ENCODE results near the gene RAPGEF4. TPM values are rescaled to one million over a fixed set of nuclear protein-coding genes. Genes with fewer than 3 reads are reported as not detected.
A peak's percentile ranks its signal among the peaks of the same experiment; 100 is the strongest.

RAPGEF4 gene
- total and polyA plus RNA-seq, 4 donors = 6.4 to 33.5 (median 8.6) TPM

DNA sequence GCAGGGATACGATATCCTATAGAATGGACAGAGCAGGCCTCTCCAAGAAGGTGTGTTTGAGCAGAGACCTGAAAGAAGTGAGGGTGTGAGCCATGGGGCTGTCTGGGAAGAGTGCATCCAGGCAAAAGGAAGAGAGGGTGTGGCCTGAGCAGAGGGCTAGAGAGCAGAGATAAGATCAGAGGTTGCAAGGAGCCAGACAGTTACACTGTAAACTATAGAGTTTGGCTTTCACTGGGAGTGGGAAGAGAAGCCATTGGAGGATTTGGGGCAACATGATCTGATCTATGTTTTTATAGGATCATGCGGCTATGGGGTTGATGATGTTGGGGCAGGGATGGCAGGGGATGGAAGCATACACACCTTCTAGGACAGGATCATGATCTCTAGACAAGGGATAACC is 215.9 kb downstream of the RAPGEF4 start:
- H3K27ac ChIP-seq (ENCODE audit: low read depth in 1 of 2, low read length in 1 of 2) = no peak overlapping the region
- H3K4me1 ChIP-seq (ENCODE audit: control insufficient read depth in 5 of 5, insufficient read depth in 5 of 5, low read length in 5 of 5) = peaks cover 0 to 4% (median 0%) of the 10 kb centered on the region in 5 donors
- no peaks in the 10 kb centered on the region for H3K9me3 ChIP-seq (ENCODE audit: control insufficient read depth in 4 of 4, insufficient read depth in 3 of 4, low read length in 3 of 4)
- H3K4me3 ChIP-seq = no peak overlapping the region
- H3K9ac ChIP-seq (ENCODE audit: insufficient read depth in 1 of 2, low read length in 2 of 2) = no peak overlapping the region
- DNase-seq (no peak), ATAC-seq (ENCODE audit: insufficient read depth, low FRiP score) (no peak)
- peaks cover 0 to 2% (median 0%) of the 10 kb centered on the region in 3 donors for H3K27me3 ChIP-seq (ENCODE audit: control insufficient read depth in 3 of 3, insufficient read depth in 3 of 3, low read length in 2 of 3)
- 96 to 97% methylated on average over 2 of the region's 2 CpGs for WGBS, 2 donors
- TF ChIP-seq, protein P1, sequence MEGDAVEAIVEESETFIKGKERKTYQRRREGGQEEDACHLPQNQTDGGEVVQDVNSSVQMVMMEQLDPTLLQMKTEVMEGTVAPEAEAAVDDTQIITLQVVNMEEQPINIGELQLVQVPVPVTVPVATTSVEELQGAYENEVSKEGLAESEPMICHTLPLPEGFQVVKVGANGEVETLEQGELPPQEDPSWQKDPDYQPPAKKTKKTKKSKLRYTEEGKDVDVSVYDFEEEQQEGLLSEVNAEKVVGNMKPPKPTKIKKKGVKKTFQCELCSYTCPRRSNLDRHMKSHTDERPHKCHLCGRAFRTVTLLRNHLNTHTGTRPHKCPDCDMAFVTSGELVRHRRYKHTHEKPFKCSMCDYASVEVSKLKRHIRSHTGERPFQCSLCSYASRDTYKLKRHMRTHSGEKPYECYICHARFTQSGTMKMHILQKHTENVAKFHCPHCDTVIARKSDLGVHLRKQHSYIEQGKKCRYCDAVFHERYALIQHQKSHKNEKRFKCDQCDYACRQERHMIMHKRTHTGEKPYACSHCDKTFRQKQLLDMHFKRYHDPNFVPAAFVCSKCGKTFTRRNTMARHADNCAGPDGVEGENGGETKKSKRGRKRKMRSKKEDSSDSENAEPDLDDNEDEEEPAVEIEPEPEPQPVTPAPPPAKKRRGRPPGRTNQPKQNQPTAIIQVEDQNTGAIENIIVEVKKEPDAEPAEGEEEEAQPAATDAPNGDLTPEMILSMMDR (IDR thresholded peaks at IDR 0.05; ENCODE audit: control extremely low read depth, extremely low read depth) = no peak
- no peaks in the 10 kb centered on the region for H3K36me3 ChIP-seq (ENCODE audit: control insufficient read depth in 4 of 4, insufficient read depth in 4 of 4, low read length in 4 of 4)

DNA sequence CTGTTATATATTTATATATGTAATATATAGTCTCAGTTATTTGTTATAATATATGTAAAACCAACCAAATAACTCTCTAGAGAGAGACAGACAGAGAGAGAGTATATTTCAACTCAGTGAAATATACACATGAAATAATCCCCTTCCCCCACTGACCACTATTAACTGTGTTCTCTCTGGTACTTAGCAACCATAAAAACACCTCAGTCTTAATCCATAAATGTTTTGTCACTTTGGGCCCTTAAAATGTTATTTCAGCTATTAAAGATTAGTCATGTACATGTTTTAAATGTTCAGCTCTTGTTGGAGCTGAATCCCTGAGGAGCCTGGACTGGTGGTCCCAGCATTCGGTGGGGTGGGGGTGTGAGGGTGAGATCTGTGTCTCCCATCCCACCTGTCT is 217.8 kb downstream of the RAPGEF4 start:
- DNase-seq = no peak
- Histone ChIP-seq H3K36me3 (ENCODE audit: control insufficient read depth in 4 of 4, insufficient read depth in 4 of 4, low read length in 4 of 4) (no peaks in the 10 kb centered on the region), H3K4me3 (no peak overlapping the region), H3K27ac (ENCODE audit: low read depth in 1 of 2, low read length in 1 of 2) (no peak overlapping the region), H3K27me3 (ENCODE audit: control insufficient read depth in 3 of 3, insufficient read depth in 3 of 3, low read length in 2 of 3) (peaks cover 0 to 2% (median 0%) of the 10 kb centered on the region in 3 donors), H3K4me1 (ENCODE audit: control insufficient read depth in 5 of 5, insufficient read depth in 5 of 5, low read length in 5 of 5) (peaks cover 0 to 4% (median 0%) of the 10 kb centered on the region in 5 donors), H3K9ac (ENCODE audit: insufficient read depth in 1 of 2, low read length in 2 of 2) (no peak overlapping the region), H3K9me3 (ENCODE audit: control insufficient read depth in 4 of 4, insufficient read depth in 3 of 4, low read length in 3 of 4) (no peaks in the 10 kb centered on the region)
- WGBS, 2 donors = 88 to 90% methylated on average over 1 of the region's 1 CpG
- TF ChIP-seq, protein P1 (IDR thresholded peaks at IDR 0.05; ENCODE audit: control extremely low read depth, extremely low read depth) = no peak
- ATAC-seq (ENCODE audit: insufficient read depth, low FRiP score) = no peak

DNA sequence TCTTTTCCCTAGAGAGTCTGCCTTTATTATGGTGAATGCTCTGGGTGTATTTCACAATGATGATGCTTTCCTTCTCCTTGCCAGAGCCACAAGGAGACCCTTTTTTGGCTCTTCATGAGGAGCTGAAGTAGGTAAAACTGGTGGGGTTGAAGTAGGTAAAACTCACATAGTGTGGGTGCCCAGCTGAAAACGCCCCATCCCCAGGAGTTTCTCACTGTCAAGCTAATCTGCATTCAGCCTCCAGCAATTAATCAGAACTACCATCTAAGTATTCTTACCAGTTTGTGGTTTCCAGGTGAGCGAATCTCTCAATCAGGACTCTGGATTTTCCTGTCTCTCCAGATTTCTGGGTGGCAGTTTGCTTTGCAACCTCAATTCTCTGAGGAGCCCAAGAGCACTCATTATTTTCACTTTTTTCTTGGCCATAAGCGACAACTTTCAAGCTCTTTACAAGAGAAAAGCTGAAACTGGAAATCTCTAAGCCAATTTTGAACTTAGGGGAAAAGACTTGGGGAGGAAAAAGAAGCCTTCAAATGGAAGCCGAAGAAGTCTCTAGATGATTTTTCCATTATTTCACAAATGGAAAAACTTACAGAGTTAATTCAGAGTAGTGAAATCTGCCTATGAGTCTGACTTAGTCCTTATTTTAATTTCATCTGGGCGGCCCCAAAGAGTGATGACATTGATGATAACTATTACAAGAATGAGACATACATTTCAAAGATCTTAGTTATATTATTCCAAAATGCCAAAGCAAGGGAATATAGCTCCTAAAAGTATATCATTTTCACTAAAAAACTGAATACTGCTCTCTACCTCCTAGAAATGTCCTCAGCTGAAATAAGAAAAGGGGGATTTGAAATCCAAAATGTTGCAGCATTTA is 218.6 kb downstream of the RAPGEF4 start:
- no peak overlapping the region for H3K9ac ChIP-seq (ENCODE audit: insufficient read depth in 1 of 2, low read length in 2 of 2)
- 82 to 92% methylated on average over 5 of the region's 5 CpGs for WGBS, 2 donors
- H3K4me3 ChIP-seq = no peak overlapping the region
- no peaks in the 10 kb centered on the region for H3K9me3 ChIP-seq (ENCODE audit: control insufficient read depth in 4 of 4, insufficient read depth in 3 of 4, low read length in 3 of 4)
- ATAC-seq (ENCODE audit: insufficient read depth, low FRiP score) = no peak
- H3K4me1 ChIP-seq (ENCODE audit: control insufficient read depth in 5 of 5, insufficient read depth in 5 of 5, low read length in 5 of 5) = peaks cover 0 to 4% (median 0%) of the 10 kb centered on the region in 5 donors
- TF ChIP-seq, protein P1 (IDR thresholded peaks at IDR 0.05; ENCODE audit: control extremely low read depth, extremely low read depth) = no peak
- peaks cover 0 to 2% (median 0%) of the 10 kb centered on the region in 3 donors for H3K27me3 ChIP-seq (ENCODE audit: control insufficient read depth in 3 of 3, insufficient read depth in 3 of 3, low read length in 2 of 3)
- H3K27ac ChIP-seq (ENCODE audit: low read depth in 1 of 2, low read length in 1 of 2) = no peak overlapping the region
- no peaks in the 10 kb centered on the region for H3K36me3 ChIP-seq (ENCODE audit: control insufficient read depth in 4 of 4, insufficient read depth in 4 of 4, low read length in 4 of 4)
- DNase-seq = peak in 2 of 3 donors; percentile 48 to 72
